Pancreas (tissue), 10 donors: ENCODE data around the gene CASTOR1. TPM values are rescaled to one million over a fixed set of nuclear protein-coding genes. Genes with fewer than 3 reads are reported as not detected.

ENCODE experiments used
- ATAC-seq, 4 donors: fragments of 200-7000 bp; cut with Tn5 transposase; one replicate each; pipeline versions ENCODE4 v1.8.0 to v1.9.1; 2020; ENCODE audit warnings: mild to moderate bottlenecking in 4 of 4, moderate library complexity in 4 of 4
- DNase-seq, 6 donors: peaks; one replicate each; pipeline ENCODE4 v3.0.0-alpha.2; 2020
- FAIRE-seq: peaks from 2 replicates; lab custom pipeline; 2012; peaks lifted over from hg19 to GRCh38; lab: Jason Lieb, UNC
- H3K27ac ChIP-seq, 4 donors: fragments of 200-600 bp; sonication (generic); 1 replicate in 3 of 4; 2 replicates in 1 of 4; pipeline versions ENCODE4 v1.5.0 to v1.8.0; 2020
- H3K27me3 ChIP-seq, 4 donors: fragments of 200-600 bp; one replicate each; pipeline ENCODE4 v1.8.0; 2021
- H3K36me3 ChIP-seq, 3 donors: fragments of 200-600 bp; sonication (generic) in 1 of 3; one replicate each; pipeline versions ENCODE4 v1.5.0 to v1.8.0; 2020 to 2021
- H3K4me1 ChIP-seq, 3 donors: fragments of 200-600 bp; one replicate each; pipeline ENCODE4 v1.8.0; 2021
- H3K4me3 ChIP-seq, 4 donors: fragments of 200-600 bp; sonication (generic) in 2 of 4; one replicate each; pipeline versions ENCODE4 v1.5.0 to v1.8.0; 2020 to 2021
- H3K9me3 ChIP-seq, 4 donors: fragments of 200-600 bp; one replicate each; pipeline ENCODE4 v1.8.0; 2021
- WGBS, 2 donors: extraction: QIAGEN DNeasy Blood & Tissue Kit; methylation state at CpG; one replicate each; pipeline ENCODE4 v1.1.7; 2013; 5-methylcytosine and 5-hydroxymethylcytosine counted together
- intact Hi-C, 3 donors: fragments of 100-400 bp; cut with DNase I; formaldehyde crosslinking; loops; one replicate each; pipeline versions ENCODE4 v1.11.1 to v1.14.2; 2022
- polyA plus RNA-seq, 2 donors: library from polyadenylated mRNA; stranded (reverse); fragments of 200-250 nt; gene quantifications; one replicate each; pipeline ENCODE4 v1.2.3, GENCODE V29; 2013
- total RNA-seq, 6 donors: library from RNA; stranded (reverse); fragmentation: NEBNext Ultra II Directional in 4 of 6; extraction: Animal tissue kit (Norgen Biotek cat#: 25700) in 4 of 6; gene quantifications; one replicate each; pipeline versions ENCODE4 v1.2.1 to v1.2.4, GENCODE V29; 2021 to 2023
- TF ChIP-seq, protein P1 (sequence below), 4 donors: fragments of 200-600 bp; sonication (generic) in 3 of 4; IDR thresholded peaks; one replicate each; pipeline versions ENCODE4 v1.5.0 to v1.8.0; 2021; ENCODE audit warnings: antibody characterized with exemption in 4 of 4
- donor health status: healthy with polysubstance abuse.
- donor health status: DM: no; HTN: no; CAD: no; lungs with moderate emphysema.
- donor health status: DM: no; HTN: no; CAD: no.
- donor health status: control.
- donor health status: control.
- donor health status: Bipolar disorder and iron deficiency.
- donor health status: DM: yes; HTN: yes; CAD: no.
- donor health status: DM: no; HTN: no; CAD: no.
- donor health status: DM: no; HTN: no; CAD: no.
- donor health status: DM: yes; HTN: yes; CAD: no.

The CASTOR1 gene
- total and polyA plus RNA-seq, 8 donors = 1.8 to 8.3 (median 4.2) TPM

DNA sequence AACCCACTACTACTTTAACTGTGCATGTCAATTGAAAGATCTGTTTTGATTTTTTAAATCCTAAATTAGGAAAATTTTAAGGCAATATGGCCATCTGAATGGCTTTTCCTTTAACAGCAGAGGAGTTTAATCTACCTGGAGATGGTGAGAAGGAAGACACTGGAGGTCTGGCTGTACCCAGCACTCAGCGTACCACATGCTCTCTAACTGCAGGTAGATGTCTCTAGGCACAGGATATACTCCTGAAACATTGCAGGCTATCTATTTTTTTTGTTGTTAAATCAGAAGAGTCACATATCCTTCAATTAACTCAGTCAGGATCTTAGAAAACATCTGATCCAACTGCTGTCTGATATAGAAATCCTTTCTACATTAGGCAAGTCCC, 17.3 kb upstream of the CASTOR1 start:
- WGBS, 2 donors = 85 to 94% methylated on average over 1 of the region's 1 CpG
- H3K4me3 ChIP-seq = no peak overlapping the region
- no peaks in the 10 kb centered on the region for H3K27me3 ChIP-seq
- intact Hi-C loops = no loop called here
- H3K4me1 ChIP-seq = peaks cover 37 to 87% (median 48%) of the 10 kb centered on the region in 3 donors
- H3K27ac ChIP-seq = peak overlapping the region in 1 of 4 donors; percentile 68
- FAIRE-seq (no peak), DNase-seq (no peak), ATAC-seq (no peak)
- TF ChIP-seq, protein P1, sequence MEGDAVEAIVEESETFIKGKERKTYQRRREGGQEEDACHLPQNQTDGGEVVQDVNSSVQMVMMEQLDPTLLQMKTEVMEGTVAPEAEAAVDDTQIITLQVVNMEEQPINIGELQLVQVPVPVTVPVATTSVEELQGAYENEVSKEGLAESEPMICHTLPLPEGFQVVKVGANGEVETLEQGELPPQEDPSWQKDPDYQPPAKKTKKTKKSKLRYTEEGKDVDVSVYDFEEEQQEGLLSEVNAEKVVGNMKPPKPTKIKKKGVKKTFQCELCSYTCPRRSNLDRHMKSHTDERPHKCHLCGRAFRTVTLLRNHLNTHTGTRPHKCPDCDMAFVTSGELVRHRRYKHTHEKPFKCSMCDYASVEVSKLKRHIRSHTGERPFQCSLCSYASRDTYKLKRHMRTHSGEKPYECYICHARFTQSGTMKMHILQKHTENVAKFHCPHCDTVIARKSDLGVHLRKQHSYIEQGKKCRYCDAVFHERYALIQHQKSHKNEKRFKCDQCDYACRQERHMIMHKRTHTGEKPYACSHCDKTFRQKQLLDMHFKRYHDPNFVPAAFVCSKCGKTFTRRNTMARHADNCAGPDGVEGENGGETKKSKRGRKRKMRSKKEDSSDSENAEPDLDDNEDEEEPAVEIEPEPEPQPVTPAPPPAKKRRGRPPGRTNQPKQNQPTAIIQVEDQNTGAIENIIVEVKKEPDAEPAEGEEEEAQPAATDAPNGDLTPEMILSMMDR (IDR thresholded peaks at IDR 0.05) = no peak
- H3K36me3 ChIP-seq = no peaks in the 10 kb centered on the region
- H3K9me3 ChIP-seq = no peaks in the 10 kb centered on the region

- Histone ChIP-seq H3K4me1 (peaks cover 32 to 83% (median 43%) of the 10 kb centered on the region in 3 donors), H3K4me3 (peak overlapping the region in 1 of 4 donors; percentile 3), H3K9me3 (no peaks in the 10 kb centered on the region), H3K27ac (peak overlapping the region in 3 of 4 donors; percentile 44 to 76 (median 68)), H3K36me3 (no peaks in the 10 kb centered on the region), H3K27me3 (no peaks in the 10 kb centered on the region)
- TF ChIP-seq, protein P1 (IDR thresholded peaks at IDR 0.05) = no peak
- WGBS, 2 donors = 52 to 68% methylated on average over 3 of the region's 3 CpGs
- FAIRE-seq = no peak
- no peak for ATAC-seq
- intact Hi-C loops = no loop called here
- DNase-seq = no peak
These were observed 16.8 kb upstream of the CASTOR1 start for GRCh38 chr22:30305906-30306626.

- Histone ChIP-seq H3K27me3 (no peaks in the 10 kb centered on the region), H3K27ac (peak overlapping the region in 3 of 4 donors; percentile 44 to 76 (median 68)), H3K9me3 (no peaks in the 10 kb centered on the region), H3K36me3 (no peaks in the 10 kb centered on the region), H3K4me3 (peak overlapping the region in 1 of 4 donors; percentile 3), H3K4me1 (peaks cover 26 to 78% (median 37%) of the 10 kb centered on the region in 3 donors)
- WGBS, 2 donors = 41 to 50% methylated on average over 4 of the region's 4 CpGs
- FAIRE-seq (no peak), DNase-seq (no peak), ATAC-seq (peak in 3 of 4 donors; percentile 28 to 40 (median 33))
- intact Hi-C loops = no loop called here
- TF ChIP-seq, protein P1 (IDR thresholded peaks at IDR 0.05) = no peak
These were observed 16.2 kb upstream of the CASTOR1 start for GRCh38 chr22:30305519-30305905.

- Histone ChIP-seq H3K9me3 (no peaks in the 10 kb centered on the region), H3K36me3 (no peaks in the 10 kb centered on the region), H3K4me1 (peaks cover 18 to 69% (median 29%) of the 10 kb centered on the region in 3 donors), H3K4me3 (no peak overlapping the region), H3K27ac (peak overlapping the region in 3 of 4 donors; percentile 44 to 76 (median 68)), H3K27me3 (no peaks in the 10 kb centered on the region)
- intact Hi-C loops = no loop called here
- FAIRE-seq = no peak
- DNase-seq = no peak
- 56 to 64% methylated on average over 7 of the region's 7 CpGs for WGBS, 2 donors
- TF ChIP-seq, protein P1 (IDR thresholded peaks at IDR 0.05) = no peak
- ATAC-seq = peak; percentile 22 to 54 (median 38)
These were observed 15.4 kb upstream of the CASTOR1 start for GRCh38 chr22:30304495-30305244.
